Progenitor cell of endocrine pancreas (in vitro differentiated cells): ENCODE results near the gene DHX40. TPM values are rescaled to one million over a fixed set of nuclear protein-coding genes. Genes with fewer than 3 reads are reported as not detected.

Experiments
- DNase-seq: peaks from one replicate; pipeline ENCODE4 v3.0.0; 2021; ENCODE audit warnings: low spot score; ENCODE audit not compliant: unreplicated experiment
- H3K27ac Mint-ChIP-seq: 2 replicates; pipeline ENCODE4 v1.8.0; 2021; ENCODE audit warnings: mild to moderate bottlenecking, moderate library complexity, mixed read lengths
- H3K27me3 Mint-ChIP-seq: 2 replicates; pipeline ENCODE4 v1.8.0; 2021; ENCODE audit warnings: mixed read lengths
- H3K36me3 Mint-ChIP-seq: 2 replicates; pipeline ENCODE4 v1.8.0; 2022; ENCODE audit warnings: mixed read lengths; ENCODE audit not compliant: insufficient read depth
- H3K4me1 Mint-ChIP-seq: 2 replicates; pipeline ENCODE4 v1.8.0; 2021; ENCODE audit warnings: low read depth, mixed read lengths
- H3K4me3 Mint-ChIP-seq: 2 replicates; pipeline ENCODE4 v1.8.0; 2021; ENCODE audit warnings: low read depth, mild to moderate bottlenecking, moderate library complexity, mixed read lengths
- H3K9me3 Mint-ChIP-seq: 2 replicates; pipeline ENCODE4 v1.8.0; 2021; ENCODE audit warnings: low read depth, mixed read lengths
- CTCF ChIP-seq: fragments of 200-600 bp; sonication (generic); IDR thresholded peaks from one replicate; pipeline ENCODE4 v1.5.0; 2021; ENCODE audit warnings: antibody characterized with exemption, mild to moderate bottlenecking; ENCODE audit not compliant: unreplicated experiment
- total RNA-seq: library from RNA; stranded (reverse); gene quantifications from 2 replicates; pipeline ENCODE4 v1.2.1, GENCODE V29; 2021

Gene DHX40
- total RNA-seq, 1 donor from 2014 or later = 67.9 TPM

GRCh38 chr17:59621771-59622170, 56.4 kb downstream of the DHX40 start:
- Mint-ChIP-seq H3K9me3 (no peaks in the 10 kb centered on the region), H3K27ac (no peak overlapping the region), H3K4me1 (peaks cover 36% of the 10 kb centered on the region), H3K36me3 (peaks cover 1% of the 10 kb centered on the region), H3K4me3 (peak overlapping the region; percentile 94), H3K27me3 (no peaks in the 10 kb centered on the region)
- no peak for DNase-seq
- TF ChIP-seq CTCF = no peak

GRCh38 chr17:59623151-59623550, 57.7 kb downstream of the DHX40 start:
- peak overlapping the region; percentile 49 for H3K4me3 Mint-ChIP-seq
- H3K27me3 Mint-ChIP-seq = no peaks in the 10 kb centered on the region
- no peak for DNase-seq
- peak overlapping the region; percentile 14 for H3K27ac Mint-ChIP-seq
- no peaks in the 10 kb centered on the region for H3K9me3 Mint-ChIP-seq
- TF ChIP-seq CTCF = no peak
- H3K36me3 Mint-ChIP-seq = peaks cover 1% of the 10 kb centered on the region
- H3K4me1 Mint-ChIP-seq = peaks cover 24% of the 10 kb centered on the region

GRCh38 chr17:59626756-59627155, 61.3 kb downstream of the DHX40 start:
- no peak for DNase-seq
- no peak for TF ChIP-seq CTCF
- Mint-ChIP-seq H3K36me3 (peaks cover 4% of the 10 kb centered on the region), H3K9me3 (no peaks in the 10 kb centered on the region), H3K4me3 (no peak overlapping the region), H3K4me1 (peaks cover 13% of the 10 kb centered on the region), H3K27ac (no peak overlapping the region), H3K27me3 (no peaks in the 10 kb centered on the region)

GRCh38 chr17:59627274-59627673, 61.9 kb downstream of the DHX40 start:
- Mint-ChIP-seq H3K27me3 (no peaks in the 10 kb centered on the region), H3K36me3 (peaks cover 4% of the 10 kb centered on the region), H3K4me1 (peaks cover 10% of the 10 kb centered on the region), H3K4me3 (no peak overlapping the region), H3K27ac (no peak overlapping the region), H3K9me3 (no peaks in the 10 kb centered on the region)
- TF ChIP-seq CTCF = no peak
- no peak for DNase-seq

- Mint-ChIP-seq H3K9me3 (no peaks in the 10 kb centered on the region), H3K4me3 (no peak overlapping the region), H3K27me3 (no peaks in the 10 kb centered on the region), H3K4me1 (peaks cover 6% of the 10 kb centered on the region), H3K27ac (no peak overlapping the region), H3K36me3 (peaks cover 4% of the 10 kb centered on the region)
- no peak for DNase-seq
- no peak for TF ChIP-seq CTCF
Measured at GRCh38 chr17:59627770-59628171, 62.4 kb downstream of the DHX40 start.
